DOHH2 (cell line): ENCODE results near the gene PCP2.

Experiments
- H3F3A ChIP-seq: fragments of 200-600 bp; sonication (generic), shearing (Covaris generic); 2 replicates; pipeline ENCODE4 v1.6.0; 2016; ENCODE audit warnings: antibody characterized with exemption, mild to moderate bottlenecking; ENCODE audit not compliant: control insufficient read depth, insufficient read depth
- H3K27ac ChIP-seq: fragments of 200-600 bp; sonication (generic); 2 replicates; pipeline ENCODE4 v1.5.1; 2014; ENCODE audit warnings: low read depth, mild to moderate bottlenecking, low read length, moderate library complexity
- H3K27me3 ChIP-seq: fragments of 200-600 bp; sonication (generic); 2 replicates; pipeline ENCODE4 v1.6.1; 2014; ENCODE audit warnings: mild to moderate bottlenecking, low read length, mixed read lengths; ENCODE audit not compliant: control insufficient read depth
- H3K36me3 ChIP-seq: fragments of 200-600 bp; sonication (generic); 2 replicates; pipeline ENCODE4 v1.6.1; 2014; ENCODE audit warnings: mild to moderate bottlenecking, low read length, moderate library complexity, mixed read lengths; ENCODE audit not compliant: control insufficient read depth
- H3K4me1 ChIP-seq: fragments of 200-600 bp; sonication (generic); 2 replicates; pipeline ENCODE4 v1.6.1; 2014; ENCODE audit warnings: mild to moderate bottlenecking, low read length, mixed read lengths; ENCODE audit not compliant: control insufficient read depth
- H3K4me2 ChIP-seq: fragments of 200-600 bp; sonication (generic); 2 replicates; pipeline ENCODE4 v1.6.0; 2014; ENCODE audit warnings: mild to moderate bottlenecking, low read length, moderate library complexity
- H3K4me3 ChIP-seq: fragments of 200-600 bp; sonication (generic); 2 replicates; pipeline ENCODE4 v1.5.1; 2014; ENCODE audit warnings: mild to moderate bottlenecking, low read length, mixed read lengths
- H3K79me2 ChIP-seq: fragments of 200-600 bp; sonication (generic); 2 replicates; pipeline ENCODE4 v1.6.1; 2014; ENCODE audit warnings: mild to moderate bottlenecking, low read length, mixed read lengths; ENCODE audit not compliant: control insufficient read depth
- H3K9me2 ChIP-seq: fragments of 200-600 bp; sonication (generic); replicated peaks from 2 replicates; pipeline ENCODE4 v1.6.1; 2014; ENCODE audit warnings: mild to moderate bottlenecking, low read length, mixed read lengths; ENCODE audit not compliant: control insufficient read depth
- H3K9me3 ChIP-seq: fragments of 200-600 bp; sonication (generic); 2 replicates; pipeline ENCODE4 v1.6.1; 2014; ENCODE audit warnings: antibody characterized with exemption, low read length, mixed read lengths; ENCODE audit not compliant: control insufficient read depth, insufficient read depth
- H4K20me1 ChIP-seq: fragments of 200-600 bp; sonication (generic); 2 replicates; pipeline ENCODE4 v1.6.0; 2014; ENCODE audit warnings: low read depth, mild to moderate bottlenecking, antibody characterized with exemption, low read length, moderate library complexity; ENCODE audit not compliant: control insufficient read depth, insufficient read depth
- CTCF ChIP-seq: fragments of 200-600 bp; sonication (generic); IDR thresholded peaks from one replicate; pipeline ENCODE4 v1.5.1; 2014; ENCODE audit warnings: antibody characterized with exemption, mild to moderate bottlenecking, low read depth, low read length; ENCODE audit not compliant: poor library complexity, severe bottlenecking
- EZH2phosphoT487 ChIP-seq: fragments of 200-600 bp; sonication (generic); IDR thresholded peaks from 2 replicates; pipeline ENCODE4 v1.6.1; 2017; ENCODE audit warnings: borderline replicate concordance, mild to moderate bottlenecking, antibody characterized with exemption, low read length, moderate library complexity, mixed read lengths

Gene PCP2

GRCh38 chr19:7661744-7662538 lies 28.4 kb upstream of the PCP2 start:
- Histone ChIP-seq H3K27ac (no peak overlapping the region), H3K4me2 (no peak overlapping the region), H3K4me1 (peaks cover 14% of the 10 kb centered on the region), H3K9me3 (no peaks in the 10 kb centered on the region), H3K9me2 (no peaks in the 10 kb centered on the region), H3K27me3 (no peaks in the 10 kb centered on the region), H4K20me1 (no peaks in the 10 kb centered on the region), H3K79me2 (no peaks in the 10 kb centered on the region), H3K36me3 (no peaks in the 10 kb centered on the region), H3K4me3 (no peak overlapping the region), H3F3A (no peaks in the 10 kb centered on the region)
- TF ChIP-seq EZH2phosphoT487 (no peak), CTCF (no peak)

- Histone ChIP-seq H3F3A (no peaks in the 10 kb centered on the region), H3K4me2 (peak overlapping the region; percentile 12), H3K36me3 (no peaks in the 10 kb centered on the region), H3K9me2 (no peaks in the 10 kb centered on the region), H3K4me3 (no peak overlapping the region), H3K27ac (no peak overlapping the region), H3K27me3 (no peaks in the 10 kb centered on the region), H4K20me1 (no peaks in the 10 kb centered on the region), H3K79me2 (no peaks in the 10 kb centered on the region), H3K9me3 (no peaks in the 10 kb centered on the region), H3K4me1 (peaks cover 14% of the 10 kb centered on the region)
- TF ChIP-seq EZH2phosphoT487 (no peak), CTCF (no peak)
These were observed 24.7 kb upstream of the PCP2 start for GRCh38 chr19:7658219-7658686.

- H4K20me1 ChIP-seq, result no peaks in the 10 kb centered on the region
- H3F3A ChIP-seq, result no peaks in the 10 kb centered on the region
- TF ChIP-seq EZH2phosphoT487 (no peak), CTCF (no peak)
- no peaks in the 10 kb centered on the region for H3K9me3 ChIP-seq
- no peak overlapping the region for H3K4me3 ChIP-seq
- H3K4me1 ChIP-seq, result peaks cover 17% of the 10 kb centered on the region
- H3K79me2 ChIP-seq, result no peaks in the 10 kb centered on the region
- no peaks in the 10 kb centered on the region for H3K9me2 ChIP-seq
- no peak overlapping the region for H3K4me2 ChIP-seq
- H3K27ac ChIP-seq, result no peak overlapping the region
- no peaks in the 10 kb centered on the region for H3K36me3 ChIP-seq
- no peaks in the 10 kb centered on the region for H3K27me3 ChIP-seq
These were observed 23.7 kb upstream of the PCP2 start for GRCh38 chr19:7657131-7657751.
